ENCODE measurements around the gene ZRANB3. TPM values are rescaled to one million over a fixed set of nuclear protein-coding genes. Genes with fewer than 3 reads are reported as not detected.
"Not testable (repeated sequence)": the region's sequence is repeated elsewhere in the genome, so short reads cannot be mapped to it uniquely, and the experiment has no call there.

ZRANB3 gene
- total RNA-seq, 2 experiments from 2014 or later = 10.2 to 10.7 TPM

DNA sequence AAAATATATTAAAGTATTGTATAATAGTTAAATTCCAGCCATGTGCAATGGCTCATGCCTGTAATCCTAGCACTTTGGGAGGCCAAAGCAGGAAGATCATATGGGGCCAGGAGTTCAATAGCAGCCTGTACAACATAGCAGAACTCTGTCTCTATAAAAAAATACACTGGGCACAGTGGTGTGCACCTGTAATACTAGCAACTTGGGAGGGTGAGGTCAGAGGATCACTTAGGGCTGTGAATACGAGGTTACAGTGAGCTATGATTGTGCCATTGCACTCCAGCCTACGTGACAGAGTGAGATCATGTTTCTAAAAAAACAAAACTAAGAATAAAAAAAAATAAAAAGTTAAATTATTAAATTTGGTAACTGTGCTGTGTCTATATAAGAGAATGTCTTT lies 36.1 kb downstream of the ZRANB3 start:
- ChIA-PET POLR2A (no interaction called here), CTCF (no interaction called here)

GRCh38 chr2:135494503-135494902 lies 36.5 kb downstream of the ZRANB3 start:
- POLR2A ChIA-PET = no interaction called here
- CTCF ChIA-PET = no interaction called here

DNA sequence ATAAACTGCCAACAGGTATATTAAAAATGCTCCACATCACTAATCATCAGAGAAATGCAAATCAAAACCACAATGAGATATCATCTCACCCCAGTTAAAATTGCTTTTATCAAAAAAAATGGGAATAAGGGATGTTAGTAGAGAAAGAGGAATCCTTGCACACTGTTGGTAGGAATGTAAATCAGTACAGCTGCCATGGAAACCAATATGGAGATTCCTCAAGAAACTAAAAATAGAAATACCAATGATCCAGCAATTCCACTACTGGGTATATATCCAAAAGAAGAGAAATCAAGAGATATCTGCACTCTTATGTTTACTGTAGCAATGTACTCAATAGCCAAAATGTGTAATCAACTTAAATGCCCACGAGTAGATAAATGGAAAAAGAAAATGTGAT lies 40.6 kb downstream of the ZRANB3 start:
- ChIA-PET POLR2A (no interaction called here), CTCF (no interaction called here)

- ChIA-PET CTCF (no interaction called here), POLR2A (no interaction called here)
Measured at GRCh38 chr2:135485441-135485840, 45.6 kb downstream of the ZRANB3 start.

DNA sequence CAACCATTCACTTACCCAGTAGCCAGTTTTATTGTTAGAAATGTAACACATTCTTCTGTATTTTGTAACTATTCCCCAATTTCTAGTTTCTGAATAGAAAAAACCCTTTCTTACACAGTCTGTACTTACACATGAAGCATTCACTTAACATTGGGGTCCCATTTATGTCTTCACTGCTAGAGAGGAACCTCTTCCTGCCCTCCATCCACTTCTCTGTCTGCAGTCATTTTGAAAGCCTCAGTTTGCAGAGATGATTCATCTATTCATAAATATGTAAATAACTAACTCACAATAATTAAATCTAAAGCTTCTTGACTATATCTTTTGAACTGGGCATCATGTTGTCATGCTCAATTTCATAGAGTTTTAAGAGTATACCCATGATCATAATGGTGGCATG lies 55.9 kb downstream of the ZRANB3 start:
- ChIA-PET POLR2A (no interaction called here), CTCF (no interaction called here)

GRCh38 chr2:135473567-135473966 lies 57.5 kb downstream of the ZRANB3 start:
- ChIA-PET POLR2A (no interaction called here), CTCF (interaction anchor here (0.6 to 2.9 kb wide), 6 partner anchors 14 to 1280 kb away, joined by 3 to 14 read pairs (median 3); no protein-coding TSS in a partner anchor)

- CTCF ChIA-PET = interaction anchor here (2.9 kb wide), 1 partner anchor 239 kb away, joined by 14 read pairs; no protein-coding TSS in a partner anchor
Measured at GRCh38 chr2:135471106-135471505, 59.9 kb downstream of the ZRANB3 start.

GRCh38 chr2:135457279-135457678 lies 73.7 kb downstream of the ZRANB3 start:
- CTCF ChIA-PET = no interaction called here

More at GRCh38 chr2:135471106-135471505, 59.9 kb downstream of the ZRANB3 start:
- POLR2A ChIA-PET = interaction anchor here (0.8 kb wide), 1 partner anchor 244 kb away, joined by 4 read pairs; no protein-coding TSS in a partner anchor

DNA sequence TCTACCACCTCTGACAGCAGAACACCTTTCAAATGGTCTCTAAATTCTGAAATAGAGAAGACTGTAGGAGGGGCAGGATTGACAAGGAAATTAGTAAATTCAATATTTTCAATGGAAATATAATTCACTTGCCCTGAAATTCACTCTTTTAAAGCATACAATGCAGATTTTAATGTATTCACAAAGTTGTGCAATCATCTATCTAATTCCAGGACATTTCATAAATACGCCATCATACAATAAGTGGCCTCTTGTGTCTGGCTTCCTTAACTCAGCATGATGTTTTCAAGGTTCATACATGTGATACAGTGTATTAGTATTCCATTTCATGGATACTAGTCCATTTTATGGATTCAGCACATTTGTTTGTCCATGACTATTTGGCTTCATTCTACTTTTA lies 74.2 kb downstream of the ZRANB3 start:
- CTCF ChIA-PET = no interaction called here
- POLR2A ChIA-PET = no interaction called here

More at GRCh38 chr2:135457279-135457678, 73.7 kb downstream of the ZRANB3 start:
- POLR2A ChIA-PET = no interaction called here

GRCh38 chr2:135456431-135456830 lies 74.6 kb downstream of the ZRANB3 start:
- ChIA-PET CTCF (no interaction called here), POLR2A (no interaction called here)

DNA sequence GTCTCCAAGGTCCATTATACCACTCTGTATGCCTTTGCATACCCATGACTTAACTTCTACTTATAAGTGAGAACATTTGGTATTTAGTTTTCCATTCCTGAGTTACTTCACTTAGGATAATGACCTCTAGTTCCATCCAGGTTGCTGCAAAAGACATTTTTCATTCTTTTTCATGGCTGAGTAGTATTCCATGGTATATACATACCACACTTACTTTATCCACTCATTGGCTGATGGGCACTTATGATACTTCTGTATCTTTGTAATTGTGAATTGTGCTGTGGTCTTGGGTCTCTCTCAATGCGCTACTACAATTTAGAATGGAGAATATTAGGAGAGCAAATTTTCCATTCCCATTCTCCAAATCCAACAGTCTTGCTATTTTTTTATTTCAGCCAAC lies 76.4 kb downstream of the ZRANB3 start:
- CTCF ChIA-PET = no interaction called here

GRCh38 chr2:135453027-135453426 lies 78.0 kb downstream of the ZRANB3 start:
- POLR2A ChIA-PET, CTCF ChIA-PET: not testable (repeated sequence)

More for the DNA sequence above, 76.4 kb downstream of the ZRANB3 start:
- POLR2A ChIA-PET = no interaction called here

- POLR2A ChIA-PET = no interaction called here
- CTCF ChIA-PET = no interaction called here
Measured at GRCh38 chr2:135451966-135452365, 79.1 kb downstream of the ZRANB3 start.

DNA sequence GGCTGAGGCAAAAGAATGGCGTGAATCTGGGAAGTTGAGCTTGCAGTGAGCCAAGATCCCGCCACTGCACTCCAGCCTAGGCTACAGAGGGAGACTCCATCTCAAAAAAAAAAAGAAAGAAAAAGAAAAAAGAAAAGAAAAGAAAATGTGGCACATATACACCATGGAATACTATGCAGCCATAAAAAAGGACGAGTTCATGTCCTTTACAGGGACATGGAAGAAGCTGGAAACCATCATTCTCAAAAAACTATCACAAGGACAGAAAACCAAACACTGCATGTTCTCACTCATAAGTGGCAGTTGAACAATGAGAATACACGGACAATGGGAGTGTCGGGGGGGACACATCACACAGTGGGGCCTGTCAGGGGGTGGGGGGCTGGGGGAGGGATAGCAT lies 88.0 kb downstream of the ZRANB3 start:
- POLR2A ChIA-PET, CTCF ChIA-PET: not testable (repeated sequence)

GRCh38 chr2:135435155-135435554 lies 95.9 kb downstream of the ZRANB3 start:
- CTCF ChIA-PET, POLR2A ChIA-PET: not testable (repeated sequence)

DNA sequence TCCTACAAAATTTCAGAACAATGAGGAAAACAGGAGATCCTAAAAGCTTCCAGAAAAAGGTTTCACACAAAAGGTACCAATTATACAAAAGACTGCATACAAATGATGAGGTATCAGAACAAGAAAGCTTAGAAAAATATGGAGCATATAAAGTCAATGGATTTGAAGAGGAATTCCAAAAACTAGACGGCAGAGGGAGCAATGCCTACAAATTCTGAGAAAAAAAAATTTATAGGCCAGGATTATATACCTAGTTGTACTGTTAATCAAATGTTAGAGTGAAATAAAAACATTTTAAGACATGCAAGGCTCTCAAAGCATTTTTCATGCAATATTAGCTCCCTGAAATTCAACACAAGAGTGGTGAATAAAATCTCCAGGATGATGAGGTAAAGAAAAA lies 106.2 kb downstream of the ZRANB3 start:
- ChIA-PET POLR2A (no interaction called here), CTCF (no interaction called here)

GRCh38 chr2:135422898-135423297 lies 108.1 kb downstream of the ZRANB3 start:
- ChIA-PET POLR2A (no interaction called here), CTCF (no interaction called here)

DNA sequence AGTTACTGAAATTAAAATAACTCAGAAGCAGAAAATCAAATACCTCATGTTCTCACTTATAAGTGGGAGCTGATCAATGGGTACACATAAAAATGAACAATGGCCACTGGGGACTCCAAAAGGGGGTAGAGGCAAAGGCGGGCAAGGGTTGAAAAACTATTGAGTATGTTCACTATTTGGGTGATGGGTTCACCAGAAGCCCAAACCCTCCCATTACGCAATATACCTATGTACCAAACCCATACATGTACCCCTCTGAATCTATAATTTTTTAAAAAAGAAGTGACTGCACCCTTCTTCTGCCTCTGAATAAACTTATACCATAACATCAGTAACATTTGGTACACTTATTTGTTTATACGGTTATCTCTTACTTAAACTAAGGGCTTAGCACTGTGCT lies 119.4 kb downstream of the ZRANB3 start:
- ChIA-PET POLR2A (no interaction called here), CTCF (no interaction called here)

GRCh38 chr2:135409436-135409835 lies 121.6 kb downstream of the ZRANB3 start:
- ChIA-PET CTCF (no interaction called here), POLR2A (no interaction called here)

GRCh38 chr2:135396259-135396658 lies 134.8 kb downstream of the ZRANB3 start:
- POLR2A ChIA-PET, CTCF ChIA-PET: not testable (repeated sequence)

GRCh38 chr2:135386993-135387392 lies 144.0 kb downstream of the ZRANB3 start:
- ChIA-PET POLR2A (no interaction called here), CTCF (no interaction called here)

- POLR2A ChIA-PET = no interaction called here
- CTCF ChIA-PET = no interaction called here
Measured at GRCh38 chr2:135378591-135378990, 152.4 kb downstream of the ZRANB3 start.

DNA sequence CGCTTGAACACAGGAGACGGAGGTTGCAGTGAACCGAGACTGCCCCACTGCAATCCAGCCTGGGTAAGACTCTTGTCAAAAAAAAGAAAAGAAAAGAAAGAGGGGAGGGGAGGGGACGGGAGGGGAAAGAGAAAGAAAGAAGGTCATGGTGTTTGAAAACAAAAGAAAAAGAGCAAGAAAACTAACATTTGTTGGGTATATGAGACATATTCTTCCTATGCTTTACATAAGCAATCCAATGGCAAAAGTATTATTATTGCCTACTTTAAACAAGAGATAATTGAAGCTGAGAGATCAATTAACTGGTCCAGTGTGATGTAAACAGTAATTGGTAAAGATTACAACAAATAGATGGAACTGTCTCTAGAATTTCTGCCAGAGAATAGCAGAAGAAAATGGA lies 157.3 kb downstream of the ZRANB3 start:
- CTCF ChIA-PET = no interaction called here

More for the DNA sequence above, 157.3 kb downstream of the ZRANB3 start:
- POLR2A ChIA-PET = no interaction called here
